ENCODE data around the gene DCTN2. TPM values are rescaled to one million over a fixed set of nuclear protein-coding genes. Genes with fewer than 3 reads are reported as not detected.
A peak's percentile ranks its signal among the peaks of the same experiment; 100 is the strongest.
"Not testable (repeated sequence)": the region's sequence is repeated elsewhere in the genome, so short reads cannot be mapped to it uniquely, and the experiment has no call there.

The DCTN2 gene
- polyA plus RNA-seq, 1 donor, result 171 TPM

DNA sequence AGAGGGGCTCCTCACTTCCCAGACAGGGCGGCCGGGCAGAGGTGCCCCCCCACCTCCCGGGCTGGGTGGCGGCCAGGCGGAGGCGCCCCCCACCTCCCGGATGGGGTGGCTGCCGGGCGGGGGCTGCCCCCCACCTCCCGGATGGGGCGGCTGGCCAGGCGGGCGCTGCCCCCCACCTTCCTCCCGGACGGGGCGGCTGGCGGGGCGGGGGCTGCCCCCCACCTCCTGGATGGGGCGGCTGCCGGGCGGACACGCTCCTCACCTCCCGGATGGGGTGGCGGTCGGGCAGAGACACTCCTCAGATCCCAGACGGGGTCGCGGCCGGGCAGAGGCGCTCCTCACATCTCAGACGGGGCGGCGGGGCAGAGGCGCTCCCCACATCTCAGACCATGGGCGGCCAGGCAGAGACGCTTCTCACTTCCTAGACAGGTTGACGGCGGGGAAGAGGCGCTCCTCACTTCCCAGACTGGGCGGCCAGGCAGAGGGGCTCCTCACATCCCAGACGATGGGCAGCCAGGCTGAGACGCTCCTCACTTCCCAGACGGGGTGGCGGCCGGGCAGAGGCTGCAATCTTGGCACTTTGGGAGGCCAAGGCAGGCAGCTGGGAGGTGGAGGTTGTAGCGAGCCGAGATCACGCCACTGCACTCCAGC lies 51.8 kb downstream of the DCTN2 start:
- not testable (repeated sequence) for DNase-seq

DNA sequence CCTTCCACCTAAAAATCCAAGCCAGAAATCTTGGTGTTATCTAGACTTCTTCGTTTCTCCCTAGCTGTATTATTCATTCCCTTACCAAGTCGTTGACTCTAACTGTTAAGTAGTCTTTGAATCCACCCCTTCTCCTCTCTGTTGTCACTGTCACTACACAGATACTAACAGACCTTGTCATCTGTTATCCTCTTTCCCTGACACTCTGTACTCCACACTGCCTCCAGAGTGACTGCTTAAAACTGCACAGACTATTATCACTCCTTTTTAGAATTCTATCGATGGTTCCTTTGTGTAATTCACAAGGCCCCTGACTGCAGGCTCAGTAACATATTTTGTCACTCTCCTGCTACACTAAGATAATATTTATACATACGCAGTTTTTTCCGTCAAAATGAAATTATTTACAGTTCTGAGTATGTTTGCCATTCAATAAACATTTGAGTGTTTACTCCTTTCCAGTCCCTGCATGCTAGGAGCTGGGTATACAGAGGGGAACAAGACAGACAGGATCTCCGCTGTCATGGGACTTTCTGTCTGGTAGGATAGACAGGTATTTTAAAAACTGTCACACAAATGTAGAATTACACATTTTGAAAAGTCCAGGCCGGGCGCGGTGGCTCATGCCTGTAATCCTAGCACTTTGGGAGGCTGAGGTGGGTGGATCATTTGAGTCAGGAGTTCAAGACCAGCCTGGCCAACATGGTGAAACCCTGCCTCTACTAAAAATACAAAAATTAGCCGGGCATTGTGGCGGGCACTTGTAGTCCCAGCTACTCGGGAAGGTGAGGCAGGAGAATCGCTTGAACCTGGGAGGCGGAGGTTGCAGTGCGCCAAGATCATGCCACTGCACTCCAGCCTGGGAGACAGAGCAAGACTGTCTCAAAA lies 55.4 kb downstream of the DCTN2 start:
- no peak for DNase-seq

GRCh38 chr12:57490126-57490525 lies 56.9 kb downstream of the DCTN2 start:
- DNase-seq, result no peak

DNA sequence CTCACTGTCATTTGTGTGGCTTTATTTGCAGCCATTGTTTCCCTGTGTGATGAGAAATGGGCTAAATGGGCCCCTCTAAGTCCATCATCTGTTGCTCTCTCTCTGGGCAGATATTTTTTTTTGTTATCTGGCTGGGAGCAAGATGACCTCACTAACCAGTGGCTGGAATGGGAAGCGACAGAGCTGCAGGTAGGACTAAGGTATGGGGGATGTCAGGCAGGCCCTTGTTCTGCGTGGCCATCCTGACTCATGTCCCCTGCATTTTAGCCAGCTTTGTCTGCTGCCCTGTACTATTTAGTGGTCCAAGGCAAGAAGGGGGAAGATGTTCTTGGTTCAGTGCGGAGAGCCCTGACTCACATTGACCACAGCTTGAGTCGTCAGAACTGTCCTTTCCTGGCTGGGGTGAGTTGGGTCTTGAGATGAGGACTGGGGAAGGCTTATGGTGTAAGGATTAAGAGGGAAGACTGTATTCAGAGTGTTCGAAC lies 57.8 kb downstream of the DCTN2 start:
- DNase-seq, result no peak

GRCh38 chr12:57488402-57489156 lies 58.4 kb downstream of the DCTN2 start:
- DNase-seq, result no peak

DNA sequence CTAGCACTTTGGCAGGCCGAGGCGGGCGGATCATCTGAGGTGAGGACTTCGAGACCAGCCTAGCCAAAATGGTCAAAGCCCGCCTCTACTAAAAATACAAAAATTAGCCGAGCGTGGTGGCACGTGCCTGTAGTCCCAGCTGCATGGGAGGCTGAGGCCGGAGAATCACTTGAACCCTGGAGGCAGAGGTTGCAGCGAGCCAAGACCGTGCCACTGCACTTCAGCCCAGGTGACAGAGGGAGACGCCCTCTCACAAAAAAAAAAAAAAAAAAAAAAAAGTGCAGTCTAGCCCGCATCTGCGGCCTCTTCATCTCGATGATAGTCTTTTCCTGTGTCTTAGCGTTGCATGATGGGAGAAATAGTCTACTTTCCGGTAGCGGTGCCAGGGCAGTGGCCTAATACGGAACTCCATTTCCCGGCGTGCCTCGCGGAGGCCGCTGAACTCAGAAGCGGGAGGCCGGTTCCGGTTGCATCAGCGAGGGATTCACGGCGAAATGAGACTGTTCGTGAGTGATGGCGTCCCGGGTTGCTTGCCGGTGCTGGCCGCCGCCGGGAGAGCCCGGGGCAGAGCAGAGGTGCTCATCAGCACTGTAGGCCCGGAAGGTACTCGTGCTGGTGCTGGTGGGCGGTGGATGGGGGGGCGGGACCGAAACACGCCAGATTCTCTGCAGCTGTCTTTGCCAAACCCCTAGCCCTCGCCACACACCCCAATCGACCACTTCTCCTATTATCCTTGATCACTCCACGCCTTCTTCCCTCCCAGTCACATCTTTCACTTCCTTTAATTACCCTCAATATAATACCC lies 59.2 kb downstream of the DCTN2 start, which contains the start of gene MARS1:
MARS1 (plus strand) TSS at position 472 of the 805 bp plus-strand sequence; CDS start at position 495, 23 bp downstream.
- DNase-seq, result peak; percentile 96

DNA sequence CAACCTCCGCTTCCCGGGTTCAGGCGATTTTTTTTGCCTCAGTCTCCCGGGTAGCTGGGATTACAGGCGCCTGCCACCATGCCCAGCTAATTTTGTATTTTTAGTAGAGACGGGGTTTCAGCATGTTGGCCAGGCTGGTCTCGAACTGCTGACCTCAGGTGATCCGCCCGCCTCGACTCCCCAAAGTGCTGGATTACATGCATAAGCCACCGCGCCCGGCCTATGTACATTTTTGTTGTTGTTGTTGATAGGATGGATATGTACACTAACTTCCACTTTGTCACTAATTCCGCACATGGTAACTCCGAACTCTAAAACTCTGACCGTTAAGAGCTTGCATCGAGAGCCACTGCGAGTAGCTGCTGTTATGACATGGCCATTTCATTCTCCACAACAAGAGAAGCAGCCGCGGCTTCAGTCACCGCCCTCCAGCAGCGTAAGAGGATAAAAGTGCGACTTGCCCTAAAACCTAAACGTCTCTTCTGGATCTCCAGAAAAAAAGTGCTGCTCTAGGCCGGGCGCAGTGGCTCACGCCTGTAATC lies 59.9 kb downstream of the DCTN2 start:
- no peak for DNase-seq

GRCh38 chr12:57485695-57486094 lies 61.3 kb downstream of the DCTN2 start:
- no peak for DNase-seq

DNA sequence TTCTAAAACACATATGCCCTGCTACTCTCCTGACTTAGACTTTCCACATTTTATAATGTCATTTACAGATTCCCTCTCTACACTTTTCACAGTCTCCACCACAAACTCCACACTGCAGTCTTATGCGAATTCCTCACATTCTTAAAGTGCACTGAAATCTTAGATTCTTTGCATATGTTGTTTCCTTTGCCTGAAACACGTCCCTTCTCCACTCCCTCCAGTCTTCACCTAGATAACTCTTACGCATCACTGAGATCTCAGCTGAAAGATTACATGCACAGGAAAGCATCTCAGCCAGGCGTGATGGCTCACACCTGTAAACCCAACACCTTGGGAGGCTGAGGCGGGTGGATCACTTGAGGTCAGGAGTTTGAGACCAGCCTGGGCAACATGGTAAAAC lies 63.5 kb downstream of the DCTN2 start:
- no peak for DNase-seq

- no peak for DNase-seq
These were observed 65.3 kb downstream of the DCTN2 start for GRCh38 chr12:57481671-57482070.

Other genes with a start within 250 kb of the DCTN2 start
- gene R3HDM2, start 116.1 kb downstream of the DCTN2 start, polyA plus RNA-seq (ENCODE audit: insufficient read length), result 117 TPM
- gene INHBC, start 112.4 kb downstream of the DCTN2 start, polyA plus RNA-seq (ENCODE audit: insufficient read length), result 0.27 TPM
- gene INHBE, start 91.9 kb downstream of the DCTN2 start, polyA plus RNA-seq (ENCODE audit: insufficient read length), result 0.95 TPM
- 23.9 TPM for gene GLI1, start 87.4 kb downstream of the DCTN2 start, polyA plus RNA-seq (ENCODE audit: insufficient read length)
- gene ARHGAP9, start 67.3 kb downstream of the DCTN2 start, polyA plus RNA-seq (ENCODE audit: insufficient read length), result 2.6 TPM
- gene MARS1, start 59.1 kb downstream of the DCTN2 start, polyA plus RNA-seq (ENCODE audit: insufficient read length), result 138 TPM
- gene DDIT3, start 26.7 kb downstream of the DCTN2 start, polyA plus RNA-seq (ENCODE audit: insufficient read length), result 25.4 TPM
- gene MBD6, start 24.4 kb downstream of the DCTN2 start, polyA plus RNA-seq (ENCODE audit: insufficient read length), result 73.5 TPM
- 0.42 TPM for gene KIF5A, start 2.9 kb upstream of the DCTN2 start, polyA plus RNA-seq (ENCODE audit: insufficient read length)
- 43.4 TPM for gene PIP4K2C, start 44.0 kb upstream of the DCTN2 start, polyA plus RNA-seq (ENCODE audit: insufficient read length)
- gene DTX3, start 57.6 kb upstream of the DCTN2 start, polyA plus RNA-seq (ENCODE audit: insufficient read length), result 65.0 TPM
- gene ARHGEF25, start 64.2 kb upstream of the DCTN2 start, polyA plus RNA-seq (ENCODE audit: insufficient read length), result 30.5 TPM
- 0.80 TPM for gene B4GALNT1, start 86.0 kb upstream of the DCTN2 start, polyA plus RNA-seq (ENCODE audit: insufficient read length)
- 212 TPM for gene OS9, start 146.9 kb upstream of the DCTN2 start, polyA plus RNA-seq (ENCODE audit: insufficient read length)
- 1.2 TPM for gene AGAP2, start 191.6 kb upstream of the DCTN2 start, polyA plus RNA-seq (ENCODE audit: insufficient read length)
- 103 TPM for gene TSPAN31, start 197.8 kb upstream of the DCTN2 start, polyA plus RNA-seq (ENCODE audit: insufficient read length)
- 226 TPM for gene CDK4, start 205.1 kb upstream of the DCTN2 start, polyA plus RNA-seq (ENCODE audit: insufficient read length)
- gene MARCHF9, start 207.9 kb upstream of the DCTN2 start, polyA plus RNA-seq (ENCODE audit: insufficient read length), result 20.0 TPM
- 2.0 TPM for gene CYP27B1, start 219.9 kb upstream of the DCTN2 start, polyA plus RNA-seq (ENCODE audit: insufficient read length)
- gene METTL1, start 224.9 kb upstream of the DCTN2 start, polyA plus RNA-seq (ENCODE audit: insufficient read length), result 35.6 TPM
- 13.2 TPM for gene EEF1AKMT3, start 225.4 kb upstream of the DCTN2 start, polyA plus RNA-seq (ENCODE audit: insufficient read length)
- gene TSFM, start 235.6 kb upstream of the DCTN2 start, polyA plus RNA-seq (ENCODE audit: insufficient read length), result 46.3 TPM